SU-DHL-6 (cell line): ENCODE data around the gene ATP8A2.

Source experiments
- H2AFZ ChIP-seq: fragments of 200-600 bp; sonication (generic); 2 replicates; pipeline ENCODE4 v1.6.1; 2014; ENCODE audit warnings: low read depth, mild to moderate bottlenecking, moderate library complexity, mixed read lengths, antibody characterized with exemption, low read length; ENCODE audit not compliant: severe bottlenecking
- H3F3A ChIP-seq: fragments of 200-600 bp; shearing (Covaris generic); 2 replicates; pipeline ENCODE4 v1.6.0; 2016; ENCODE audit warnings: antibody characterized with exemption, mild to moderate bottlenecking; ENCODE audit not compliant: insufficient read depth
- H3K27ac ChIP-seq: fragments of 200-600 bp; sonication (generic); 2 replicates; pipeline ENCODE4 v1.5.1; 2016; ENCODE audit warnings: low read depth, mild to moderate bottlenecking, low read length, moderate library complexity, mixed read lengths
- H3K27me3 ChIP-seq: fragments of 200-600 bp; sonication (generic), shearing (Covaris generic); 2 replicates; pipeline ENCODE4 v1.6.0; 2014; ENCODE audit warnings: mild to moderate bottlenecking, low read length
- H3K36me3 ChIP-seq: fragments of 200-600 bp; sonication (generic); 2 replicates; pipeline ENCODE4 v1.6.1; 2014; ENCODE audit warnings: mild to moderate bottlenecking, low read length, mixed read lengths
- H3K4me2 ChIP-seq: fragments of 300-600, 200-600 bp; shearing (Covaris generic), sonication (generic); 2 replicates; pipeline ENCODE4 v1.6.0; 2014; ENCODE audit warnings: low read length, low read depth, mild to moderate bottlenecking; ENCODE audit not compliant: poor library complexity, severe bottlenecking
- H3K4me3 ChIP-seq: fragments of 200-600 bp; sonication (generic); 2 replicates; pipeline ENCODE4 v1.5.1; 2014; ENCODE audit warnings: antibody characterized with exemption, low read length, mild to moderate bottlenecking, mixed read lengths; ENCODE audit not compliant: insufficient read depth, poor library complexity, severe bottlenecking
- H3K79me2 ChIP-seq: fragments of 200-600 bp; sonication (generic); 2 replicates; pipeline ENCODE4 v1.6.1; 2014; ENCODE audit warnings: mild to moderate bottlenecking, low read length, moderate library complexity; ENCODE audit not compliant: insufficient read depth
- H3K9ac ChIP-seq: fragments of 200-600 bp; sonication (generic); 2 replicates; pipeline ENCODE4 v1.7.0; 2014; ENCODE audit warnings: mild to moderate bottlenecking, low read length
- H3K9me2 ChIP-seq: fragments of 200-600 bp; sonication (generic); replicated peaks from 2 replicates; pipeline ENCODE4 v1.6.1; 2014; ENCODE audit warnings: low read length; ENCODE audit not compliant: insufficient read depth
- H3K9me3 ChIP-seq: fragments of 200-600 bp; sonication (generic); 2 replicates; pipeline ENCODE4 v1.6.1; 2014; ENCODE audit warnings: low read length, mixed read lengths; ENCODE audit not compliant: insufficient read depth
- H4K20me1 ChIP-seq: fragments of 200-600 bp; sonication (generic); 2 replicates; pipeline ENCODE4 v1.6.1; 2014; ENCODE audit warnings: low read depth, mild to moderate bottlenecking, antibody characterized with exemption, low read length, moderate library complexity, mixed read lengths
- EZH2phosphoT487 ChIP-seq: fragments of 200-600 bp; sonication (generic), shearing (Covaris generic); conservative IDR thresholded peaks from 2 replicates; pipeline ENCODE4 v1.6.1; 2018; ENCODE audit warnings: mild to moderate bottlenecking, antibody characterized with exemption, low read length, moderate library complexity, mixed read lengths
- TF ChIP-seq, protein P1 (sequence below): fragments of 200-600 bp; sonication (generic); IDR thresholded peaks from one replicate; pipeline ENCODE4 v1.5.1; 2017; ENCODE audit warnings: antibody characterized with exemption, mild to moderate bottlenecking, low read length, moderate library complexity; ENCODE audit not compliant: insufficient read depth, poor library complexity, severe bottlenecking

The ATP8A2 gene

DNA sequence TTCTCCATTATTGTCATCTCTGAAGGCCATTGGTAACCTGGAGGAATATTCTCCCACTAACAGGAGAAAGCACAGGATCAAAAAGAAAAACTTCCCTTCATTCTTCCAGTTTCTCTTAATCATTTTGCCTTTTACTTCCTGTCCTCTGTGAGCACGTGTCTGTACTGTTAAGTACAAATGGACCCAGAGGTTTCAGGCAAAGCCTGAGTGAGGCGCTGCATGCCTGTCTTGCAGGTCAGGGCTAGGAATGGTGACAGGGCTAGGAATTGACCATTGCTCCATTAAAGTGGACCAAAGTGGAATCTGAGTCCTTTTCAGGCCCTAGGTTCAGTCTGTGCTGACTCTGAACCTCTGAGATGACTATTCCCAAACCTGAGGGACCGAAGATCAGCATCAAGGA is 353.3 kb downstream of the ATP8A2 start:
- H4K20me1 ChIP-seq, result no peaks in the 10 kb centered on the region
- H2AFZ ChIP-seq, result no peak overlapping the region
- H3K9ac ChIP-seq, result no peak overlapping the region
- no peak overlapping the region for H3K27ac ChIP-seq
- H3K4me3 ChIP-seq, result no peak overlapping the region
- H3K9me3 ChIP-seq, result no peaks in the 10 kb centered on the region
- no peaks in the 10 kb centered on the region for H3K79me2 ChIP-seq
- no peaks in the 10 kb centered on the region for H3F3A ChIP-seq
- no peaks in the 10 kb centered on the region for H3K27me3 ChIP-seq
- H3K9me2 ChIP-seq, result no peaks in the 10 kb centered on the region
- no peaks in the 10 kb centered on the region for H3K36me3 ChIP-seq
- H3K4me2 ChIP-seq, result no peak overlapping the region
- TF ChIP-seq, protein P1, sequence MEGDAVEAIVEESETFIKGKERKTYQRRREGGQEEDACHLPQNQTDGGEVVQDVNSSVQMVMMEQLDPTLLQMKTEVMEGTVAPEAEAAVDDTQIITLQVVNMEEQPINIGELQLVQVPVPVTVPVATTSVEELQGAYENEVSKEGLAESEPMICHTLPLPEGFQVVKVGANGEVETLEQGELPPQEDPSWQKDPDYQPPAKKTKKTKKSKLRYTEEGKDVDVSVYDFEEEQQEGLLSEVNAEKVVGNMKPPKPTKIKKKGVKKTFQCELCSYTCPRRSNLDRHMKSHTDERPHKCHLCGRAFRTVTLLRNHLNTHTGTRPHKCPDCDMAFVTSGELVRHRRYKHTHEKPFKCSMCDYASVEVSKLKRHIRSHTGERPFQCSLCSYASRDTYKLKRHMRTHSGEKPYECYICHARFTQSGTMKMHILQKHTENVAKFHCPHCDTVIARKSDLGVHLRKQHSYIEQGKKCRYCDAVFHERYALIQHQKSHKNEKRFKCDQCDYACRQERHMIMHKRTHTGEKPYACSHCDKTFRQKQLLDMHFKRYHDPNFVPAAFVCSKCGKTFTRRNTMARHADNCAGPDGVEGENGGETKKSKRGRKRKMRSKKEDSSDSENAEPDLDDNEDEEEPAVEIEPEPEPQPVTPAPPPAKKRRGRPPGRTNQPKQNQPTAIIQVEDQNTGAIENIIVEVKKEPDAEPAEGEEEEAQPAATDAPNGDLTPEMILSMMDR, result no peak
- no peak for TF ChIP-seq EZH2phosphoT487

DNA sequence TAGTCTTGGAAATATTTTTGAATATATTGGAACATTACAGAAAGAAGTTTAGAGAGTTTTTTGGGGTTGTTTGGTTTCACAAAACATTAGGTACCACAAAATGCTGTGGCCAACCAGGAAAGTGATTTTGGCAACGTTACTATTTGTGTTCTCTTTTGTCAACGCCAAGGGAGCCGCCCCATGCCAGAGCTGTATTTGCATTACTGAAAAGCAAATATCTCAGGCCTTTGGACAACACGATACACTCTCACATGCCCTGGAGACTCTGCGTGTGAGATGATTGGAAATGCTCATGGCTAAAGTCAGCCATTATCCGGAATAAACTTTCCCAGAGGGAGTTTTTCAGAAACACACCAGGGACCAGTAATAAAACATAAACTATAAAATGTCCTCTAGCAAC is 355.5 kb downstream of the ATP8A2 start:
- H3K36me3 ChIP-seq, result no peaks in the 10 kb centered on the region
- H3K4me3 ChIP-seq, result no peak overlapping the region
- no peak overlapping the region for H2AFZ ChIP-seq
- H3K9ac ChIP-seq, result no peak overlapping the region
- H3K79me2 ChIP-seq, result no peaks in the 10 kb centered on the region
- no peaks in the 10 kb centered on the region for H3K9me3 ChIP-seq
- H3K27me3 ChIP-seq, result no peaks in the 10 kb centered on the region
- no peak overlapping the region for H3K27ac ChIP-seq
- H3F3A ChIP-seq, result no peaks in the 10 kb centered on the region
- no peak overlapping the region for H3K4me2 ChIP-seq
- no peaks in the 10 kb centered on the region for H4K20me1 ChIP-seq
- no peaks in the 10 kb centered on the region for H3K9me2 ChIP-seq
- TF ChIP-seq EZH2phosphoT487, result no peak
- TF ChIP-seq, protein P1, result no peak

DNA sequence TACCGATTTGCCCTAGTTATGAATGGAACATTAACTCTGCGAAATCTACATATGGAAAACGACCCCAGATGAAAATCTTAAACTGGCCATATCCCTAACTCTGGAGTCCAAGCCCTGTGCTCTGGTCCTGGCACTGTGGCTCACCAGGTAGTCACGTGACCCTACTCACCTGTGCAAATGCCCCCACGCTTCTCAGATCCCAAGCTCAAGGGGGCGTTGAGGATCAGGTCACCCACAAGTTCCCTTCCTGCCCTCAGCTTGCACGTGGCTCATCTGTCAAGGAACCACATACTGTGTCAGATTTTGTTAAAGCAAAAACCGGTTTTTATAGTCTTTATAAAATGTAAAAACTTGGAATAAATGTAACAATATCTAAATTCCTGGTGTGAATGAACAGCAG is 356.0 kb downstream of the ATP8A2 start:
- H3K4me3 ChIP-seq, result no peak overlapping the region
- TF ChIP-seq, protein P1, result no peak
- no peak for TF ChIP-seq EZH2phosphoT487
- H3K9me2 ChIP-seq, result no peaks in the 10 kb centered on the region
- H3K4me2 ChIP-seq, result no peak overlapping the region
- no peaks in the 10 kb centered on the region for H4K20me1 ChIP-seq
- no peak overlapping the region for H3K9ac ChIP-seq
- no peaks in the 10 kb centered on the region for H3K9me3 ChIP-seq
- no peaks in the 10 kb centered on the region for H3F3A ChIP-seq
- no peaks in the 10 kb centered on the region for H3K79me2 ChIP-seq
- no peak overlapping the region for H3K27ac ChIP-seq
- H3K36me3 ChIP-seq, result no peaks in the 10 kb centered on the region
- no peaks in the 10 kb centered on the region for H3K27me3 ChIP-seq
- no peak overlapping the region for H2AFZ ChIP-seq
